Endodermal cell (in vitro differentiated cells): ENCODE results near the gene SLC25A47. TPM values are rescaled to one million over a fixed set of nuclear protein-coding genes. Genes with fewer than 3 reads are reported as not detected.

Experiments used
- DNase-seq: peaks from one replicate; pipeline ENCODE4 v3.0.0-alpha.2; 2017
- H3K27ac ChIP-seq: 2 replicates; pipeline ENCODE4 v1.5.1; 2013; ENCODE audit warnings: mild to moderate bottlenecking, low read depth, low read length, moderate library complexity
- H3K27me3 ChIP-seq: 2 replicates; pipeline ENCODE4 v1.6.1; 2013; ENCODE audit warnings: mild to moderate bottlenecking, low read length, moderate library complexity; ENCODE audit not compliant: insufficient read depth, control insufficient read depth, poor library complexity, severe bottlenecking
- H3K36me3 ChIP-seq: 2 replicates; pipeline ENCODE4 v1.7.0; 2013; ENCODE audit warnings: mild to moderate bottlenecking, low read length, moderate library complexity; ENCODE audit not compliant: control insufficient read depth, insufficient read depth
- H3K4me1 ChIP-seq: one replicate; pipeline ENCODE4 v1.7.0; 2013; ENCODE audit warnings: low read length; ENCODE audit not compliant: control insufficient read depth, insufficient read depth
- H3K4me3 ChIP-seq: 2 replicates; pipeline ENCODE4 v1.5.1; 2013; ENCODE audit warnings: mild to moderate bottlenecking, low read length, moderate library complexity
- H3K9ac ChIP-seq: 2 replicates; pipeline ENCODE4 v1.6.1; 2013; ENCODE audit warnings: mild to moderate bottlenecking, low read length, moderate library complexity; ENCODE audit not compliant: poor library complexity, severe bottlenecking; ENCODE audit errors: extremely low read depth
- H3K9me3 ChIP-seq: 2 replicates; pipeline ENCODE4 v1.6.1; 2013; ENCODE audit warnings: mild to moderate bottlenecking, low read length, moderate library complexity; ENCODE audit not compliant: control insufficient read depth
- H3K27ac Mint-ChIP-seq: 2 replicates; pipeline ENCODE4 v1.8.0; 2020; ENCODE audit warnings: mixed read lengths
- H3K27me3 Mint-ChIP-seq: 2 replicates; pipeline ENCODE4 v1.8.0; 2021; ENCODE audit warnings: mild to moderate bottlenecking, mixed read lengths; ENCODE audit not compliant: insufficient read depth
- H3K36me3 Mint-ChIP-seq: 2 replicates; pipeline ENCODE4 v1.8.0; 2020; ENCODE audit warnings: low read depth, mixed read lengths
- H3K4me1 Mint-ChIP-seq: 2 replicates; pipeline ENCODE4 v1.8.0; 2020; ENCODE audit warnings: mixed read lengths
- H3K4me3 Mint-ChIP-seq: 2 replicates; pipeline ENCODE4 v1.8.0; 2020; ENCODE audit warnings: mild to moderate bottlenecking, moderate library complexity, mixed read lengths
- H3K9me3 Mint-ChIP-seq: 2 replicates; pipeline ENCODE4 v1.8.0; 2020; ENCODE audit warnings: mild to moderate bottlenecking, mixed read lengths
- WGBS, 2 experiments: methylation state at CpG; one replicate each; pipeline versions ENCODE4 v1.1.5 to v1.1.7; 2013; ENCODE audit warnings: missing lambda C conversion rate in 2 of 2, mixed read lengths in 1 of 2; ENCODE audit not compliant: insufficient coverage in 1 of 2, insufficient read length in 1 of 2; 5-methylcytosine and 5-hydroxymethylcytosine counted together
- total RNA-seq, 2 donors: library from RNA; stranded (reverse); fragmentation: NEBNext Ultra II Directional in 1 of 2; extraction: Animal tissue kit (Norgen Biotek cat#: 25700) in 1 of 2; gene quantifications; 2 replicates in 1 of 2; 3 replicates in 1 of 2; pipeline ENCODE4 v1.2.1, GENCODE V29; 2021
- TF ChIP-seq, protein P1 (sequence below): fragments of 200-600 bp; sonication (generic); conservative IDR thresholded peaks from 2 replicates; pipeline ENCODE4 v1.5.0; 2021; ENCODE audit warnings: antibody characterized with exemption, mild to moderate bottlenecking

Gene SLC25A47
- total RNA-seq, 2 donors from 2014 or later = not detected

DNA sequence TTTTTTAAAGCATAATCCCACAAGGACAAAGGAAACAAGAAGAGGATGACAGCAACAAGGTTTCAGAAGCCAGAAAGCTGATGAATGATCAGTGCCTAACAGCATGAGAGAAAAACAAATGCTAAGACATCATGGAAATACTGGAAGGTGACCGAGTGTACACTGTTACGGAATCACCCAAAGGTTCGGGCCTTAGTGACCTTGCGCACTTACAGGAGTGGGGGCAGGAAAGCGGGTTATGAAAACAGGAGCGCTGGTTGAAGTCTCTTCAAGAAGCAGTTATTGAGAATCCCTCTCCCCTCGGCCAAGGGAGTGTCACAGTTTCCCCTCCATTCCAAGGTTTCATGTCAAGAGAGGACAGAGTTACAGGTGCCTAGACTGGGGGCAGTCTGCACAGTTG, 42.6 kb downstream of the SLC25A47 start:
- Histone ChIP-seq H3K9me3 (peaks cover 14% of the 10 kb centered on the region), H3K4me3 (no peak overlapping the region), H3K27me3 (no peaks in the 10 kb centered on the region), H3K27ac (no peak overlapping the region), H3K4me1 (peaks cover 14% of the 10 kb centered on the region), H3K36me3 (peaks cover 96% of the 10 kb centered on the region), H3K9ac (no peak overlapping the region)
- TF ChIP-seq, protein P1, sequence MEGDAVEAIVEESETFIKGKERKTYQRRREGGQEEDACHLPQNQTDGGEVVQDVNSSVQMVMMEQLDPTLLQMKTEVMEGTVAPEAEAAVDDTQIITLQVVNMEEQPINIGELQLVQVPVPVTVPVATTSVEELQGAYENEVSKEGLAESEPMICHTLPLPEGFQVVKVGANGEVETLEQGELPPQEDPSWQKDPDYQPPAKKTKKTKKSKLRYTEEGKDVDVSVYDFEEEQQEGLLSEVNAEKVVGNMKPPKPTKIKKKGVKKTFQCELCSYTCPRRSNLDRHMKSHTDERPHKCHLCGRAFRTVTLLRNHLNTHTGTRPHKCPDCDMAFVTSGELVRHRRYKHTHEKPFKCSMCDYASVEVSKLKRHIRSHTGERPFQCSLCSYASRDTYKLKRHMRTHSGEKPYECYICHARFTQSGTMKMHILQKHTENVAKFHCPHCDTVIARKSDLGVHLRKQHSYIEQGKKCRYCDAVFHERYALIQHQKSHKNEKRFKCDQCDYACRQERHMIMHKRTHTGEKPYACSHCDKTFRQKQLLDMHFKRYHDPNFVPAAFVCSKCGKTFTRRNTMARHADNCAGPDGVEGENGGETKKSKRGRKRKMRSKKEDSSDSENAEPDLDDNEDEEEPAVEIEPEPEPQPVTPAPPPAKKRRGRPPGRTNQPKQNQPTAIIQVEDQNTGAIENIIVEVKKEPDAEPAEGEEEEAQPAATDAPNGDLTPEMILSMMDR = no peak
- no peak overlapping the region for H3K4me3 Mint-ChIP-seq
- no peak overlapping the region for H3K27ac Mint-ChIP-seq
- no peaks in the 10 kb centered on the region for H3K9me3 Mint-ChIP-seq
- H3K4me1 Mint-ChIP-seq = peaks cover 24% of the 10 kb centered on the region
- WGBS, 2 experiments = 82 to 100% methylated on average over 4 to 7 of the region's 7 CpGs
- H3K36me3 Mint-ChIP-seq = peaks cover 64% of the 10 kb centered on the region
- DNase-seq = no peak
- H3K27me3 Mint-ChIP-seq = no peaks in the 10 kb centered on the region

- no peaks in the 10 kb centered on the region for H3K27me3 ChIP-seq
- peaks cover 14% of the 10 kb centered on the region for H3K9me3 ChIP-seq
- Mint-ChIP-seq H3K27ac (peak overlapping the region; percentile 66), H3K9me3 (no peaks in the 10 kb centered on the region), H3K4me1 (peaks cover 35% of the 10 kb centered on the region), H3K27me3 (no peaks in the 10 kb centered on the region), H3K4me3 (no peak overlapping the region), H3K36me3 (peaks cover 49% of the 10 kb centered on the region)
- H3K9ac ChIP-seq = no peak overlapping the region
- 95 to 96% methylated on average over 12 of the region's 13 CpGs for WGBS, 2 experiments
- H3K4me1 ChIP-seq = peaks cover 2% of the 10 kb centered on the region
- no peak overlapping the region for H3K27ac ChIP-seq
- DNase-seq = no peak
- H3K4me3 ChIP-seq = no peak overlapping the region
- TF ChIP-seq, protein P1 = no peak
- peaks cover 75% of the 10 kb centered on the region for H3K36me3 ChIP-seq
These were observed 45.9 kb downstream of the SLC25A47 start for GRCh38 chr14:100369019-100369418.

GRCh38 chr14:100370003-100370402, 46.9 kb downstream of the SLC25A47 start:
- Mint-ChIP-seq H3K4me3 (no peak overlapping the region), H3K27me3 (no peaks in the 10 kb centered on the region), H3K36me3 (peaks cover 42% of the 10 kb centered on the region), H3K27ac (no peak overlapping the region), H3K4me1 (peaks cover 45% of the 10 kb centered on the region), H3K9me3 (no peaks in the 10 kb centered on the region)
- Histone ChIP-seq H3K27me3 (no peaks in the 10 kb centered on the region), H3K36me3 (peaks cover 72% of the 10 kb centered on the region), H3K4me1 (peaks cover 2% of the 10 kb centered on the region), H3K4me3 (no peak overlapping the region), H3K9ac (no peak overlapping the region), H3K9me3 (peaks cover 14% of the 10 kb centered on the region), H3K27ac (no peak overlapping the region)
- DNase-seq = no peak
- 92 to 100% methylated on average over 3 to 4 of the region's 4 CpGs for WGBS, 2 experiments
- TF ChIP-seq, protein P1 = no peak
